Measurements from ENCODE around the gene SMPD4. TPM values are rescaled to one million over a fixed set of nuclear protein-coding genes. Genes with fewer than 3 reads are reported as not detected.
"Not testable (repeated sequence)": the region's sequence is repeated elsewhere in the genome, so short reads cannot be mapped to it uniquely, and the experiment has no call there.

SMPD4 gene
- total RNA-seq, 1 donor from 2014 or later, result 89.2 TPM

- Mint-ChIP-seq H3K4me1 (peaks cover 22% of the 10 kb centered on the region), H3K4me3 (peak within 1 kb of the TSS; percentile 95), H3K27ac (peak within 1 kb of the TSS; percentile 96)
- TF ChIP-seq CTCF (IDR thresholded peaks at IDR 0.05; ENCODE audit: unreplicated experiment), result peak; percentile 92
- H3K9me3 Mint-ChIP-seq; H3K36me3 Mint-ChIP-seq; H3K27me3 Mint-ChIP-seq (ENCODE audit: low read depth): not testable (repeated sequence)
- peak; percentile 85 to 93 for DNase-seq (ENCODE audit: low spot score in 2 of 2, unreplicated experiment in 2 of 2)
Observed at GRCh38 chr2:130181880-130182682, 679 bp upstream of the SMPD4 start, which contains the start of gene MZT2B. Gene MZT2B (plus strand): TSS chr2:130182262. CDS start chr2:130182283, 21 bp downstream.

GRCh38 chr2:130180404-130181324 lies 738 bp downstream of the SMPD4 start:
- not testable (repeated sequence) for H3K27me3 Mint-ChIP-seq (ENCODE audit: low read depth); DNase-seq (ENCODE audit: low spot score in 2 of 2, unreplicated experiment in 2 of 2); H3K9me3 Mint-ChIP-seq; H3K36me3 Mint-ChIP-seq
- Mint-ChIP-seq H3K27ac (peak overlapping the region; percentile 96), H3K4me1 (peaks cover 22% of the 10 kb centered on the region), H3K4me3 (peak overlapping the region; percentile 95)

DNA sequence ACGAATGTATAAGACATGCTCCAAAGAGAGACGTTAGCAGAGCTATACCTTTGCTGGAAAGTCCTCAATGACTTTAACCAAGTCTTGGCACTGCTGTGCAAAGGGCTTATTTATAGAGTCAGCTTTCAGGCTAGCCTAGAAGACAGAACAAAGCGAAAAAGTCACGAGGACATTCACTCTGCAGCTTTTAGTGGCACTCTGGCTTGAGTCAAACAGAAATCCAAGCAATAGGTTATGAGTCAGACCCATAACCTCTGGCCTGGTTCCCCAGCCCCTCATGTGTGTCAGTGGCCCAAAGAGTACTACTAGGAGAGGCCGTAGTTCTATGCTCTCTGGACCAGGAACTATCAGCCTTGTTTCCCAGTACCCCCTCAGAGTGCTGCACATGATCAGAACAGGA lies 6.5 kb downstream of the SMPD4 start:
- DNase-seq (ENCODE audit: low spot score in 2 of 2, unreplicated experiment in 2 of 2); H3K4me3 Mint-ChIP-seq; H3K9me3 Mint-ChIP-seq; H3K4me1 Mint-ChIP-seq; H3K27me3 Mint-ChIP-seq (ENCODE audit: low read depth); H3K27ac Mint-ChIP-seq: not testable (repeated sequence)
- H3K36me3 Mint-ChIP-seq, result peaks cover 17% of the 10 kb centered on the region

GRCh38 chr2:130169896-130170295 lies 11.5 kb downstream of the SMPD4 start:
- no peak for TF ChIP-seq CTCF (IDR thresholded peaks at IDR 0.05; ENCODE audit: unreplicated experiment)
- DNase-seq (ENCODE audit: low spot score in 2 of 2, unreplicated experiment in 2 of 2), result no peak
- H3K9me3 Mint-ChIP-seq, result no peaks in the 10 kb centered on the region
- no peaks in the 10 kb centered on the region for H3K27me3 Mint-ChIP-seq (ENCODE audit: low read depth)
- no peak overlapping the region for H3K4me3 Mint-ChIP-seq
- H3K4me1 Mint-ChIP-seq, result no peaks in the 10 kb centered on the region
- H3K27ac Mint-ChIP-seq, result no peak overlapping the region
- H3K36me3 Mint-ChIP-seq, result peaks cover 40% of the 10 kb centered on the region

- H3K9me3 Mint-ChIP-seq; H3K27ac Mint-ChIP-seq; H3K27me3 Mint-ChIP-seq (ENCODE audit: low read depth); H3K4me1 Mint-ChIP-seq; H3K4me3 Mint-ChIP-seq; DNase-seq (ENCODE audit: low spot score in 2 of 2, unreplicated experiment in 2 of 2): not testable (repeated sequence)
- H3K36me3 Mint-ChIP-seq, result peaks cover 46% of the 10 kb centered on the region
Observed at GRCh38 chr2:130169163-130169562, 12.2 kb downstream of the SMPD4 start.

- H3K9me3 Mint-ChIP-seq; H3K27ac Mint-ChIP-seq; DNase-seq (ENCODE audit: low spot score in 2 of 2, unreplicated experiment in 2 of 2); H3K4me1 Mint-ChIP-seq; H3K4me3 Mint-ChIP-seq; H3K27me3 Mint-ChIP-seq (ENCODE audit: low read depth): not testable (repeated sequence)
- peaks cover 36% of the 10 kb centered on the region for H3K36me3 Mint-ChIP-seq
Observed at GRCh38 chr2:130166611-130167010, 14.8 kb downstream of the SMPD4 start.

DNA sequence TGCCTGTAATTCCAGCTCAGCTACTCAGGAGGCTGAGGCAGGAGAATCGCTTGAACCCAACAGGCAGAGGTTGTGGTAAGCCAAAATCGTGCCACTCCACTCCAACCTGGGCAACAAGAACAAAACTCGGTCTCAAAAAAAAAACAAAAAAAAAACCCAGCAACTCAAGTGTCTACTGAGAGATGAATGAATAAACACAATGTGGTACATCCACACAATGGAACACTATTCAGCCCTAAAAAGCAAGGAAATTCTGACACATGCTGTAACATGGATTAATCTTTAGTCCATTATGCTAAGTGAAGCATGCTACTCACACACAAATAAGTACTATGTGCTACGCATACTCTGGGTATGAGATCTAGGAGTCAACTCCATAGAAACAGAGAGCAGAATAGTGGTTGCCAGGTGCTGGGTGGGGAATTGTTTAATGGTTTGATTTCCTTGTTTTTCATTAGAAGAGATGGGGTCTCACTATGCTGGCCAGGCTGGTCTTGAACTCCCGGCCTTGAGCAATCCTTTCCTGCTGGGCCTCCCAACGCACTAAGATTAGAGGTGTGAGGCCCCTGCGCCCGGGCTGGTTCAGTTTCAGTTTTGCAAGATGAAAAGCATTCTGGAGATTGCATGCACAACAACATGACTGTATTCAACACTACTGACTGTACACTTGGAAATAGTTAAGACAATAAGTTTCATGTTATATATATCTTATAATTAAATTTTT lies 15.9 kb downstream of the SMPD4 start:
- Mint-ChIP-seq H3K4me3 (no peak overlapping the region), H3K27me3 (ENCODE audit: low read depth) (no peaks in the 10 kb centered on the region), H3K36me3 (peaks cover 33% of the 10 kb centered on the region), H3K4me1 (no peaks in the 10 kb centered on the region), H3K9me3 (no peaks in the 10 kb centered on the region), H3K27ac (no peak overlapping the region)
- DNase-seq (ENCODE audit: low spot score in 2 of 2, unreplicated experiment in 2 of 2), result no peak
- TF ChIP-seq CTCF (IDR thresholded peaks at IDR 0.05; ENCODE audit: unreplicated experiment), result no peak

Data from mesothelial cell of epicardium (in vitro differentiated cells).